ENCODE results near the gene HPSE2.

DNA sequence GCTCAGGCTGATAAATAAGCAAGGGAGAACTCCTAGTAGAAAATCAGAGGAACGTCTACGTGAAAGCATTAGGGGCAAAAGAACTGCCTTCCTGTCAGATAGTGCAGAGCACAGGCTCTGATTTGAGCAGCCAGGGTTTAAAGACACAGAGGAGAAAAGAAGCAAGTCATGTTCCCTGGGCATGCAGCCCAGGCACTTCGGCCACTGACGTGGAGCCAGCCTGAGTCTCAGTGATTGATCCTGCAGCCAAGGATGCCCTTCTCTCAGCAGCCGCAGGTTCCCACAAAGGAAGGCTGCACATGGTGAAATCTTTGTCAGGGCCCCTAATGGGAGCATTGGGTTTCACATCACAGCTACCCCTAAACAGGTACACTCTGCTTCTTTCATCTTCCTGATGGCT, 627.2 kb downstream of the HPSE2 start:
- TF ChIP-seq EZH2 (IDR thresholded peaks at IDR 0.05): no peak
- no peak for TF ChIP-seq POLR2AphosphoS5 (IDR thresholded peaks at IDR 0.05; ENCODE audit: borderline replicate concordance, low read depth, low read length)
- TF ChIP-seq FOXP2 (optimal IDR thresholded peaks at IDR 0.05; ENCODE audit: control extremely low read depth, extremely low read length, insufficient read depth): no peak
